ENCODE data around the gene POFUT1.
A peak's percentile ranks its signal among the peaks of the same experiment; 100 is the strongest.
"Not testable (repeated sequence)": the region's sequence is repeated elsewhere in the genome, so short reads cannot be mapped to it uniquely, and the experiment has no call there.

POFUT1 gene

DNA sequence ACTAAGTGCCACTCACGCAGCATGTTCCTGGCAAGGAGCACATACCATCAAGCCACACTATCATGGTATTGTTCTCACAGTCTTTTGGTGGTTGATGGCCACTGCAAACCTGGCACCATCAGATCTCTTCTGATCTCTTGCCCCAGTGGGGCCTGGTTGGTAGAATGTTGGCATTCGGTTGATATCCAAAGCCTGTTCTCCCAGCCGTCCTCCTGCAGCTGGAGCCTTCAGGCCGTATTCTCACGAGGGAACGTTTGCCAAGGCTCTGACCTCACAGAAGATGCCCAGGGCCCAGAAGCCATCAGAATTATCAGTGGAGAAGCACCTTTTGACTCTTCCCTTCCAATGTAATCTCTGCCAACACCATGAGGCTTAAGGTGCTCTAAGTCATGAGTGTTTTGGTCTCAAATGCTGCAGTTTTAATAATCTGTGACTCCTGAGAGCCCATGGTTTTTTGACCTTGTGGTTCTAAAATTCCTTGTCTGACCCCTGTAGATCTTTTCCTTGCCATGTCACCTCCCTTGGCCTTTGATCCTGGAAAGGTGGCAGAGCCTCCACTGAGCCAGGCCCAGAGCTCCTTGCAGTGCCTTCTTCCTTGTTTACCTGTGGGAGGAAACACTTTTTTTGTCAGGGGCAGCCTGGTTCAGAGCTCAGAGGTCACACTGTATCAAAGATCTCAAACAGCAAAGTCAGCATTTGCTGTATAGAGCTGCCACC is 27.8 kb downstream of the POFUT1 start:
- no peak for DNase-seq (ENCODE audit: low read depth)

DNA sequence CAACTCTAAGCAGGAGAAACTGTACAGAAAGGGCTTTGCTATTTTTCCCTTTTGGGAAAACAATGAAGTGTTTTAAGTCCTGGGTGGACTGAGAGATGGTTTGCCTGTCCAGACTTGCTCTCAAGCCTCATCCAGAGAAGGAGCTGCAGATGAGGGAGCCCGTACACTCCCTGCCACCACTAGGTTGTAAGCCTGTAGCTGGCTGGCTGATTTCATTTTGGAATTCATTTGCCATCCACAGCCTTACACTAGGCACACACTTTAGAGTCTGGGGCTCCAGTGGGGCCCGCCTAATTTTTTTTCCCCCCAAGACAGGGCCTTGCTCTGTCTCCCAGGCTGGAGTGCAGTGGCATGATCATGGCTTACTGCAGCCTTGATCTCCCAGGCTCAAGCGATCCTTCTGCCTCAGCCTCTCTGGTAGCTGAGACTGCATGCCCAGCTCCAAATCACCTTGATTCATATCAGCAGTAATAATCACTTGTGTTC is 28.4 kb downstream of the POFUT1 start:
- DNase-seq (ENCODE audit: low read depth): no peak

GRCh38 chr20:32236819-32237218 is 29.1 kb downstream of the POFUT1 start:
- DNase-seq (ENCODE audit: low read depth): no peak

DNA sequence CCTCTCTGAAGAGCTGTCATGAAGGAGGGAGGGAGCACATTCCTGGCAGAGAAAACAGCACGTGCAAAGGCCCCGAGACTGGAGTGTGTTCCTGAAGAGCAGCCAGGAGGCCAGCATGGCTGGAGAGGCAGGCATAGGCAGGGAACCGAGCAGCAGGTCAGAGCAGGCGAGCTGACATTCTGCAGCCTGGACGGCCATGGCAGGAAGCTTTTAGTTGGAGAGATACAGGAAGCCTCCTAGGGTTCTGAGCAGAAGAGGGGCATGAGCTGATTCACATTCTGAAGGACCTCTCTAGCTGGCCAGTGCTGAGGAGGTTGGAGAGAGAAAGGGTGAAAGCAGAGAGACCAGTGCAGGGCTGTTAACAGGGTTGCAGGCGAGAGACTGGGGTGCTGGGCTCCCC is 29.7 kb downstream of the POFUT1 start:
- no peak for DNase-seq (ENCODE audit: low read depth)

GRCh38 chr20:32238483-32239425 is 31.1 kb downstream of the POFUT1 start:
- DNase-seq (ENCODE audit: low read depth): no peak

- no peak for DNase-seq (ENCODE audit: low read depth)
Observed at GRCh38 chr20:32240205-32240604, 32.5 kb downstream of the POFUT1 start.

DNA sequence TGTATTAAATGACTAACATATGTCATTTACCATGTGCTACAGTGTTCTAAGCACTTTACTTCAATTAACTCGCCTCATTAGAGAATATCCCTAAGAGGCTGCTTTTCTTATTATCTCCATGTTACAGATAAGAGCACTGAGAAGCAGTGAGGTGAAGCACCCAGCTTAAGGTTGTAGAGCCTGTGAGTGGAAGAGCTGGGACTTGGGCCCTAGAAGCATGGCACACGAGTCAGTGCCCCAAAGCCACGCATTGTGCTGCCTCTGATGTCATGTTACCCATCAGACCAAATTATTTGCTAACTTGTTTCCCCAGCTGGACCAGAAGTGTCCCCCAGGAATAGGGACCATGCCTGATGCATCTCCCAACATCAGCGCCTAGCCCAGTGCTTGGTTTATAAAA is 34.1 kb downstream of the POFUT1 start:
- DNase-seq (ENCODE audit: low read depth): no peak

DNA sequence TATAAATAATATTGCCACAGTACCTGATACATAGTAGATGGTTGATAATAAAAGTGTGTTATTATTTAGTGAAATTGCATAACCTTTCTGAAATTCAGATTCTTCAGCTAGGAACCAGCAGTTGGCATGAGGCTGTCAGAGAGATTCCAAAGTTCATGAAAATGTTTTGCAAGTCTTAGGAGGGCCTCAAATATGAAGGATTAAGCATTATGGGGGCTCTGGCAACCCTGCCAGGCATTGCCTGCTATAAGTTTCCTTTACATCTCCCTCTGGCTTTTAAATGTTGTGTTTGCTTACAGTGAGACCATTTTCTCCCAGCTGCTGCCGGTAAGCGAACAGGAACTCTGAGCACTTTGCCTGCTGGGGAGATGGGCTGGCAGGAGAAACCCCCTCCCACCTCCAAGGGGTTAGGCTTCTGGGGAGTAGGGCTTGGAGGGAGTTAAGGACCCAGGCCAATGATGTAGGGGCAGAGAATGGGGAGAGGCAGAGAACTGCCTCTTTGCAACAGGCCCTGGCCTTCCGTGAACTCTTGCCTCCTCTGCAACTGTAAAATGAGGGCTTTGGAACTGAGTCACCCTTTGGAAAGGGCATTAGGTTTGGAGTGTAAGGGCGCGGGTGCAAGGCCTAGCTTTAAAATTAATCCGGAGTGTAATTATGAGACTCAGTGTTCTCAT is 36.6 kb downstream of the POFUT1 start:
- no peak for DNase-seq (ENCODE audit: low read depth)

GRCh38 chr20:32244959-32245358 is 37.3 kb downstream of the POFUT1 start:
- DNase-seq (ENCODE audit: low read depth): no peak

- not testable (repeated sequence) for DNase-seq (ENCODE audit: low read depth)
Observed at GRCh38 chr20:32246208-32246607, 38.5 kb downstream of the POFUT1 start.

GRCh38 chr20:32248043-32248442 is 40.4 kb downstream of the POFUT1 start:
- DNase-seq (ENCODE audit: low read depth): no peak

DNA sequence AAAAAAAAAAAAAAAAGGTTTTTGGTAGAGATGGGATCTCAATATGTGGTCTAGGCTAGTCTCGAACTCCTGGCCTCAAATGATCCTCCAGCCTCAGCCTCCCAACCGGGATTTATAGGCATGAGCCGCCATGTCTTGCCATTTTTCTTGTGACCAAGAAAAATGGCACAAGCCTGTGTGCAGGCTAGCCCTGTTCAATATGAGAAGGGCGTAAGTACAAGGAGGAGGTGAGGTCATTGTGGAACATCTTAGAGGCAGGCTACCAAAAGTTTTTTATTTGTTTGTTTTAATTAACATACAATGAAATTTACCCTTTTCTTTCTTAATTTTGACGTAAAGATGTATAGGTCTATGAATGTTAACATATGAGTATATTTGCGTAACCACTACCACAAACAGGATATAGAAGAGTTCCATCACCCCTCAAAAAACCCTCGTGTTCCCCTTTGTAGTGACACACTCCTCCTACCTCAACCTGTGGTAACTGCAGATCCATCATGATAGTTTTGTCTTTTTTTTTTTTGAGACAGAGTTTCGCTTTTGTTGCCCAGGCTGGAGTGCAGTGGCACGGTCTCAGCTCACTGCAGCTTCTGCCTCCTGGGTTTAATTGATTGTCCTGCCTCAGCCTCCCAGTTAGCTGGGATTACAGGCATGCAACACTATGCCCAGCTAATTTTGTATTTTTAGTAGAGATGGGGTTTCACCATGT is 41.5 kb downstream of the POFUT1 start:
- DNase-seq (ENCODE audit: low read depth): no peak

DNA sequence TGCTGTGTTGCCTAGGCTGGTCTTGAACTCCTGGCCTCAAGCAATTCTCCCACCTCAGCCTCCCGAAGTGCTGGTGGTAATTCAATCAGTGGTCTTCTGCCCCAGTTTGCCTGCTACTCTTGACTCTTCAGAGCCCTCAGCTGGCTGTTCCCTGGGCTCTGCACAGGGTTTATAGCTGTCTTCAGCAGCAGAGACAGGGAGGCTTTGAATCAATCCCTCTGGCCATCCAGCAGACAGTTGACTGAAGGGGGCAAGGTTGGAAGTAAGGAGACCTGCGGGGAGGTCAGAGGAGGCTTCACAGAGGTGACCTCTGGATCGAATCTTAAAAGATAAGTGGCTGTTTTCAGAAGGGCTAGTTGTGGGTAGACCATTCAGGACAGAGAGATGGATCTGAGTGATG is 43.8 kb downstream of the POFUT1 start:
- DNase-seq (ENCODE audit: low read depth): no peak

DNA sequence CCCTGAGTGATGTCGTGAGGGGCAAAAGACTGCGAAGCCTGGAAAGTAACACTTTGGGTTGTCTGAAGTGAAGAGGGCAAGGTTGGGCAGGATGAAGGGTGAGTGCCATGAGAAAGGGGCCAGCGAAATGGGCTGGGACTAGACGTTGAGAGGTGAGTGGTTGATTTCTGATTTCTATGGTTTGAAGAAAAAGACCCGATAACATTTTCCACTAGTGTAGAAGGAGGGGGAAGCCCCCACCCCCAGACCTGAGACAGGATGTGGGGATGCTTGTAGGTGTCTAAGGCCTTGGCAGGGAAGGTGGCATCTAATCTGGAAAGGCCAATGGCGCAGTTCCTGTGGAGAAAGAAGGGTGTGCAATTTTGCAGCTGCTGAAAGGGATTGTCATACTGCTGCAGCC is 44.5 kb downstream of the POFUT1 start:
- peak; percentile 10 for DNase-seq (ENCODE audit: low read depth)

- not testable (repeated sequence) for DNase-seq (ENCODE audit: low read depth)
Observed at GRCh38 chr20:32260973-32261372, 53.3 kb downstream of the POFUT1 start.

DNA sequence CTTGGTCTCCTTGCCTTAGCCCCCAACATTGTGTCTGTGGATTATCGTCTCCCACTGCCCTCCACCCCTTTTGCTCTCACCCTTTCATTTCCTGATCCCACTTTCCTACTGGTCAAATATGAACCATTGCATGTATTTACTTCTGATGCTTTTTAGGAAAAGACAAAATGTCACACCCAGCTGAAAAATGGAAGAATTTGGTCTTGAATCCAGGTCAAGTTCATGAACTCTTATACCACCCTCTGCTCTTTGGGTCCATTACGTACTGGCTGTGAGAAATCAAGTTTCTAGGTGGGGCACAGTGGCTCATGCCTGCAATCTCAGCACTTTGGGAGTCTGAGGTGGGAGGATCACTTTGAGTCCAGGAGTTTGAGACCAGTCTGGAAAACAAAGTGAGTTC is 54.0 kb downstream of the POFUT1 start:
- DNase-seq (ENCODE audit: low read depth): no peak

- no peak for DNase-seq (ENCODE audit: low read depth)
Observed at GRCh38 chr20:32263398-32263954, 55.8 kb downstream of the POFUT1 start.

GRCh38 chr20:32271620-32272019 is 63.9 kb downstream of the POFUT1 start:
- DNase-seq (ENCODE audit: low read depth): no peak

DNA sequence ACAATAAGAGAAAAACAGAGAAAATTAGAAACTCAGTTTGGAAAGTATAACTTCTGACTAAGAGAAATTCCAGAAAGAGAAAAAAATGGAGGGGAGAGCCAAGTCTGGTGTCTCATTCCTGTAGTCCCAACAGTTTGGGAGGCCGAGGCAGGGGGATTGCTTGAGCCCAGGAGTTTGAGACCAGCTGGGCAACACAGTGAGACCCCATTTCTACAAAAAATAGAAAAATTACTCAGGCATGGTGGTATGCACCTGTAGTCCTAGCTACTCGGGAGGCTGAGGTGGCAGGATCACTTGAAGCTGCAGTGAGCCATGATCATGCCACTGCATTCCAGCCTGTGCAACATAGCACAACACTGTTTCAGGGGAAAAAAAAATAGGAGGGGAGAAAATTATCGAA is 66.7 kb downstream of the POFUT1 start:
- no peak for DNase-seq (ENCODE audit: low read depth)

- DNase-seq (ENCODE audit: low read depth): not testable (repeated sequence)
Observed at GRCh38 chr20:32275163-32275562, 67.5 kb downstream of the POFUT1 start.

DNA sequence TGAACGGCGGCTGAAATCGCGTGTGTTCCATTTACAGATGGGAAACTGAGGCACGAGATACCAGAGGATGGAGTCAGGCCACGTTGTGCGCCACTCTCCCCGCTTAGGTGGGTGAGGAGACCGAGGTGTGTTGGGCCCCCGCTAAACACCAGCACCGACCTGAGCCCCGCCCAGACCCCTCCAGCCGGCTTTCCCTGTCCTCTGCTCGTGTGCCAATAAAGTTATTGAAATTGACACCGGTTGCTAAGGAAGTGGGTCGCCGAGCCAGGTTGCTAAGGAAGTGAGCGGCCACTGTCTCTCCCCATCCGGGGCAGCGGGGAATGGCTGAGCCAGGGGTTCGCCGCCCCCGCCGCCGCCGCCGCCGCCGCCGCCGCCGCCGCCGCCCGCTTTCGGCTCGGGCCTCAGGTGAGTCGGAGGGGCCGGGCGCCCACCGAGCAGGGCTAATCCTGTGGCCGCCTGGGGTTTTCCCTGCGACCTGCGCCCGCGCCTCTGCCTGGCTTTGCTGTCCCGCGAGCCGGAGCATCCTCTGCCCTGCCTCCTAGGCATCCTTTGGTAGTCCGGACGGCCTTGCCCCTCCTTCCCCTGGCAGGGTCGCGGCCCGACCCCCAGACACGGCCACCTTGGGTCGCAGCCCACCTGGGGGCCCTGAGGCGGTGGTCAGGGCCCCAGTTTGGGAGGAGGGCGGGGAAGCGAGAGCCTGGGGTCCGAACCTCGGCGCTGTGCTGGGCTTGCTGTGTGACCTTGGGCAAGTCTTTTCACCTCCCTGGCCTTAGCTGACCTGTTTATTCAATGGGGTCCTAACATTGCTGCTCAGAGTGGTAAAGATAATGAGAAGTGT is 69.9 kb downstream of the POFUT1 start, which contains the start of gene KIF3B:
TSS of gene KIF3B (plus strand) at position 291 of the 838 bp plus-strand sequence. CDS start 32,127 bp downstream, outside the sequence.
- peak; percentile 72 for DNase-seq (ENCODE audit: low read depth)
